Panc1 (cell line): ENCODE measurements around the gene KCTD15. TPM values are rescaled to one million over a fixed set of nuclear protein-coding genes. Genes with fewer than 3 reads are reported as not detected.
A peak's percentile ranks its signal among the peaks of the same experiment; 100 is the strongest.

Source experiments
- ATAC-seq: fragments of 200-7000 bp; cut with Tn5 transposase; 2 replicates; pipeline ENCODE4 v1.9.1; 2020; ENCODE audit warnings: mild to moderate bottlenecking, moderate library complexity
- BruUV-seq: library from RNA; stranded (reverse); fragments of 400-500 nt; replicated peaks from 2 replicates; lab custom pipeline; 2021; lab: Mats Ljungman, UMichigan
- CTCF ChIA-PET: fragments of 300-600 bp; sonication (Branson Sonifier 250); formaldehyde crosslinking; loops from one replicate; lab custom pipeline; 2022; ENCODE audit warnings: antibody characterized with exemption; lab: Charles Lee
- POLR2A ChIA-PET: fragments of 300-600 bp; sonication (Branson Sonifier 250); formaldehyde crosslinking; loops from one replicate; lab custom pipeline; 2022; ENCODE audit warnings: antibody characterized with exemption; lab: Charles Lee
- DNase-seq: peaks from one replicate; pipeline ENCODE4 v3.0.0-alpha.2; 2010; ENCODE audit warnings: low read depth, low spot score
- H3K27ac ChIP-seq: 2 replicates; pipeline ENCODE4 v1.5.1; 2011; ENCODE audit warnings: mild to moderate bottlenecking, low read length, inconsistent platforms
- H3K27me3 ChIP-seq: fragments of 200-500 bp; sonication (Bioruptor generic); 2 replicates; pipeline ENCODE4 v1.6.0; 2014; ENCODE audit warnings: low read length, inconsistent platforms; ENCODE audit not compliant: control insufficient read depth, insufficient read depth
- H3K36me3 ChIP-seq: fragments of 200-500 bp; sonication (Bioruptor generic); 2 replicates; pipeline ENCODE4 v1.5.1; 2014; ENCODE audit warnings: inconsistent platforms, mild to moderate bottlenecking, low read length, moderate library complexity; ENCODE audit not compliant: control insufficient read depth, insufficient read depth
- H3K4me1 ChIP-seq: 2 replicates; pipeline ENCODE4 v1.5.1; 2011; ENCODE audit warnings: inconsistent platforms, mild to moderate bottlenecking, low read length, moderate library complexity; ENCODE audit not compliant: control insufficient read depth, insufficient read depth
- H3K4me3 ChIP-seq, 2 experiments: 2 replicates each; pipeline ENCODE4 v1.5.1; 2011 to 2012; ENCODE audit warnings: low read depth in 2 of 2, low read length in 2 of 2, mild to moderate bottlenecking in 2 of 2, inconsistent platforms in 1 of 2, moderate library complexity in 1 of 2
- H3K9me3 ChIP-seq: fragments of 200-500 bp; sonication (Bioruptor generic); 2 replicates; pipeline ENCODE4 v1.5.1; 2014; ENCODE audit warnings: low read depth, mild to moderate bottlenecking, inconsistent platforms, low read length, moderate library complexity; ENCODE audit not compliant: control insufficient read depth, insufficient read depth
- CTCF ChIP-seq: fragments of 450-650 bp; IDR thresholded peaks from 2 replicates; pipeline ENCODE4 v1.5.1; 2017; ENCODE audit warnings: mild to moderate bottlenecking
- POLR2AphosphoS5 ChIP-seq: IDR thresholded peaks from 2 replicates; pipeline ENCODE4 v1.6.1; 2012; ENCODE audit warnings: mild to moderate bottlenecking, low read depth, low read length, moderate library complexity
- REST ChIP-seq, 2 experiments: IDR thresholded peaks; 2 replicates each; pipeline ENCODE4 v1.6.1; 2011 to 2012; ENCODE audit warnings: low read depth in 2 of 2, control low read depth in 1 of 2, low read length in 1 of 2, mild to moderate bottlenecking in 1 of 2, moderate library complexity in 1 of 2; ENCODE audit not compliant: insufficient read depth in 1 of 2
- SIN3A ChIP-seq: IDR thresholded peaks from 2 replicates; pipeline ENCODE4 v1.6.1; 2012; ENCODE audit warnings: low read depth, mild to moderate bottlenecking, low read length, moderate library complexity, borderline replicate concordance; ENCODE audit not compliant: insufficient read depth
- TCF7L2 ChIP-seq: IDR thresholded peaks from 2 replicates; pipeline ENCODE4 v1.6.1; 2011; ENCODE audit warnings: mild to moderate bottlenecking, low read depth, low read length, inconsistent platforms
- in situ Hi-C: cut with HindIII; loops from 2 replicates; pipeline ENCODE4 v1.10.0; 2016; ENCODE audit warnings: low sequenced_read_pairs, low pct_unique_long_range_greater_than_20kb
- intact Hi-C: fragments of 100-400 bp; cut with micrococcal nuclease; formaldehyde crosslinking; loops from one replicate; pipeline ENCODE4 v1.10.0; 2022; ENCODE audit not compliant: unreplicated experiment
- total RNA-seq: library from RNA; stranded (reverse); gene quantifications from one replicate; pipeline ENCODE4 v1.2.1, GENCODE V29; 2021; ENCODE audit not compliant: unreplicated experiment

Gene KCTD15
- total RNA-seq, 1 experiment from 2014 or later: 27.8 TPM

- no peaks in the 10 kb centered on the region for H3K36me3 ChIP-seq
- in situ Hi-C loops (no loop called here), intact Hi-C loops (no loop called here)
- ChIA-PET POLR2A (no interaction called here), CTCF (no interaction called here)
- BruUV-seq: TSS peak; percentile 63
- no peaks in the 10 kb centered on the region for H3K4me1 ChIP-seq
- H3K27ac ChIP-seq: no peak overlapping the region
- DNase-seq (no peak), ATAC-seq (no peak)
- H3K27me3 ChIP-seq: no peaks in the 10 kb centered on the region
- no peaks in the 10 kb centered on the region for H3K9me3 ChIP-seq
- H3K4me3 ChIP-seq: no peak overlapping the region
- TF ChIP-seq SIN3A (no peak), TCF7L2 (no peak), REST (IDR thresholded peaks at IDR 0.05; ENCODE audit: insufficient read depth in 1 of 2, low read depth in 2 of 2, low read length in 1 of 2) (no peak), CTCF (no peak), POLR2AphosphoS5 (no peak)
Measured at GRCh38 chr19:33814181-33815165, 17.8 kb downstream of the KCTD15 start.

- Histone ChIP-seq H3K9me3 (no peaks in the 10 kb centered on the region), H3K27me3 (no peaks in the 10 kb centered on the region), H3K36me3 (no peaks in the 10 kb centered on the region), H3K4me1 (peaks cover 3% of the 10 kb centered on the region; the same call in 1 of the 2 replicates), H3K4me3 (no peak overlapping the region), H3K27ac (no peak overlapping the region)
- no peak for ATAC-seq
- no TSS peak for BruUV-seq
- in situ Hi-C loops (no loop called here), intact Hi-C loops (no loop called here)
- ChIA-PET CTCF (interaction anchor here (0.6 kb wide), 1 partner anchor 978 kb away, joined by 5 read pairs; no protein-coding TSS in a partner anchor), POLR2A (interaction anchor here (0.6 to 0.7 kb wide), 3 partner anchors 136 to 508 kb away, joined by 3 read pairs; no protein-coding TSS in a partner anchor)
- DNase-seq: no peak
- TF ChIP-seq CTCF (no peak), REST (IDR thresholded peaks at IDR 0.05; ENCODE audit: insufficient read depth in 1 of 2, low read depth in 2 of 2, low read length in 1 of 2) (no peak), SIN3A (no peak), POLR2AphosphoS5 (no peak), TCF7L2 (no peak)
Measured at GRCh38 chr19:33815380-33816340, 19.0 kb downstream of the KCTD15 start.
